A673 (cell line): ENCODE results near the gene TENT5C. TPM values are rescaled to one million over a fixed set of nuclear protein-coding genes. Genes with fewer than 3 reads are reported as not detected.

Experiments
- BruUV-seq: library from RNA; stranded (reverse); fragments of 400-500 nt; replicated peaks from 2 replicates; lab custom pipeline; 2021; lab: Mats Ljungman, UMichigan
- CTCF ChIA-PET: fragments of 300-600 bp; sonication (Branson Sonifier 250); formaldehyde crosslinking; loops from one replicate; lab custom pipeline; 2022; ENCODE audit warnings: antibody characterized with exemption; lab: Charles Lee
- POLR2A ChIA-PET: fragments of 300-600 bp; sonication (Branson Sonifier 250); formaldehyde crosslinking; loops from one replicate; lab custom pipeline; 2022; ENCODE audit warnings: antibody characterized with exemption; ENCODE audit not compliant: low non-redundant PET; lab: Charles Lee
- DNase-seq: peaks from one replicate; pipeline ENCODE4 v3.0.0-alpha.2; 2015; ENCODE audit warnings: low spot score
- H3K27ac ChIP-seq: fragments of 200-600 bp; sonication (generic); 2 replicates; pipeline ENCODE4 v1.5.1; 2016; ENCODE audit warnings: mixed run types, low read depth, mild to moderate bottlenecking, mixed read lengths, antibody characterized with exemption, low read length; ENCODE audit not compliant: poor library complexity, severe bottlenecking
- H3K27me3 ChIP-seq: fragments of 200-600 bp; sonication (generic); replicated peaks from 2 replicates; pipeline ENCODE4 v1.6.1; 2017; ENCODE audit warnings: mixed run types, low read depth, mild to moderate bottlenecking, mixed read lengths, antibody characterized with exemption, low read length; ENCODE audit not compliant: insufficient read depth, poor library complexity
- H3K36me3 ChIP-seq: fragments of 200-600 bp; sonication (generic); 2 replicates; pipeline ENCODE4 v1.6.1; 2016; ENCODE audit warnings: mixed run types, mild to moderate bottlenecking, mixed read lengths, antibody characterized with exemption, low read length; ENCODE audit not compliant: insufficient read depth, poor library complexity, severe bottlenecking
- H3K4me1 ChIP-seq: fragments of 200-600 bp; sonication (generic); 2 replicates; pipeline ENCODE4 v1.6.1; 2017; ENCODE audit warnings: mixed run types, mild to moderate bottlenecking, mixed read lengths, antibody characterized with exemption, low read length; ENCODE audit not compliant: insufficient read depth, poor library complexity, severe bottlenecking
- H3K4me3 ChIP-seq: fragments of 200-600 bp; sonication (generic); 2 replicates; pipeline ENCODE4 v1.5.1; 2016; ENCODE audit warnings: low read depth, mixed run types, mild to moderate bottlenecking, mixed read lengths, low read length; ENCODE audit not compliant: poor library complexity, severe bottlenecking
- H3K9me3 ChIP-seq: fragments of 200-600 bp; sonication (generic); 2 replicates; pipeline ENCODE4 v1.6.1; 2016; ENCODE audit warnings: mixed run types, low read depth, mild to moderate bottlenecking, mixed read lengths, antibody characterized with exemption, low read length; ENCODE audit not compliant: poor library complexity, severe bottlenecking
- EZH2 ChIP-seq: fragments of 200-600 bp; sonication (generic); IDR thresholded peaks from 2 replicates; pipeline ENCODE4 v1.6.1; 2017; ENCODE audit warnings: borderline replicate concordance, low read depth, mild to moderate bottlenecking, mixed read lengths, antibody characterized with exemption, low read length; ENCODE audit not compliant: poor library complexity, severe bottlenecking
- intact Hi-C: fragments of 100-400 bp; cut with micrococcal nuclease; formaldehyde crosslinking; loops from one replicate; pipeline ENCODE4 v1.10.0; 2022; ENCODE audit not compliant: unreplicated experiment
- total RNA-seq: library from RNA; stranded (reverse); gene quantifications from 2 replicates; pipeline ENCODE4 v1.2.3, GENCODE V29; 2021
- TF ChIP-seq, protein P1 (sequence below): fragments of 300-800, 200-600 bp; sonication (generic); conservative IDR thresholded peaks from 2 replicates; pipeline ENCODE4 v1.5.1; 2017; ENCODE audit warnings: low read depth, mild to moderate bottlenecking, antibody characterized with exemption, low read length, moderate library complexity, mixed read lengths

The TENT5C gene
- total RNA-seq, 1 experiment from 2014 or later, result 1.1 TPM

DNA sequence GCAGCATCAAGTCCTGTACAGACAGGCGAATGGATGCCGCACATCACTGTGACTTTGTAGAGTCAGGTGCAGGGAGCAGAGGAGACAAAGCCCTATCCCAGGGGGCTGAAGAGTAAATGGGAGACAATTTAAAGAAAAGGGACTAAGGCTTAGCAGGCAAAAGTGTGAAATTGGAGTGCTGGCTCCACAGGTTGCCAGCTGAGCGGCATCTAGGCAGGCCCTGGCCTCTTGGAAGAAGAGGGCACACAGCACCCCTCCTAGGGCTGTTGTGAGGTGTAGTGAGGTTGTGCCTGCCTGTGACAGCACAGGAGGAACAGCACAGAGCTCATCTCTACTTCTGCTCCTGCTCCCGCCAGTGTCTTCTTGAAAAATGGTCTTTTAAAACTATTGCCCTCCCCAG, 47.3 kb downstream of the TENT5C start:
- no peaks in the 10 kb centered on the region for H3K27me3 ChIP-seq
- H3K9me3 ChIP-seq, result no peaks in the 10 kb centered on the region
- intact Hi-C loops, result no loop called here
- CTCF ChIA-PET, result no interaction called here
- POLR2A ChIA-PET, result no interaction called here
- no peaks in the 10 kb centered on the region for H3K36me3 ChIP-seq
- TF ChIP-seq EZH2, result no peak
- TF ChIP-seq, protein P1, sequence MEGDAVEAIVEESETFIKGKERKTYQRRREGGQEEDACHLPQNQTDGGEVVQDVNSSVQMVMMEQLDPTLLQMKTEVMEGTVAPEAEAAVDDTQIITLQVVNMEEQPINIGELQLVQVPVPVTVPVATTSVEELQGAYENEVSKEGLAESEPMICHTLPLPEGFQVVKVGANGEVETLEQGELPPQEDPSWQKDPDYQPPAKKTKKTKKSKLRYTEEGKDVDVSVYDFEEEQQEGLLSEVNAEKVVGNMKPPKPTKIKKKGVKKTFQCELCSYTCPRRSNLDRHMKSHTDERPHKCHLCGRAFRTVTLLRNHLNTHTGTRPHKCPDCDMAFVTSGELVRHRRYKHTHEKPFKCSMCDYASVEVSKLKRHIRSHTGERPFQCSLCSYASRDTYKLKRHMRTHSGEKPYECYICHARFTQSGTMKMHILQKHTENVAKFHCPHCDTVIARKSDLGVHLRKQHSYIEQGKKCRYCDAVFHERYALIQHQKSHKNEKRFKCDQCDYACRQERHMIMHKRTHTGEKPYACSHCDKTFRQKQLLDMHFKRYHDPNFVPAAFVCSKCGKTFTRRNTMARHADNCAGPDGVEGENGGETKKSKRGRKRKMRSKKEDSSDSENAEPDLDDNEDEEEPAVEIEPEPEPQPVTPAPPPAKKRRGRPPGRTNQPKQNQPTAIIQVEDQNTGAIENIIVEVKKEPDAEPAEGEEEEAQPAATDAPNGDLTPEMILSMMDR, result no peak
- H3K4me3 ChIP-seq, result no peak overlapping the region
- no TSS peak for BruUV-seq
- H3K4me1 ChIP-seq, result no peaks in the 10 kb centered on the region
- DNase-seq, result no peak
- no peak overlapping the region for H3K27ac ChIP-seq

DNA sequence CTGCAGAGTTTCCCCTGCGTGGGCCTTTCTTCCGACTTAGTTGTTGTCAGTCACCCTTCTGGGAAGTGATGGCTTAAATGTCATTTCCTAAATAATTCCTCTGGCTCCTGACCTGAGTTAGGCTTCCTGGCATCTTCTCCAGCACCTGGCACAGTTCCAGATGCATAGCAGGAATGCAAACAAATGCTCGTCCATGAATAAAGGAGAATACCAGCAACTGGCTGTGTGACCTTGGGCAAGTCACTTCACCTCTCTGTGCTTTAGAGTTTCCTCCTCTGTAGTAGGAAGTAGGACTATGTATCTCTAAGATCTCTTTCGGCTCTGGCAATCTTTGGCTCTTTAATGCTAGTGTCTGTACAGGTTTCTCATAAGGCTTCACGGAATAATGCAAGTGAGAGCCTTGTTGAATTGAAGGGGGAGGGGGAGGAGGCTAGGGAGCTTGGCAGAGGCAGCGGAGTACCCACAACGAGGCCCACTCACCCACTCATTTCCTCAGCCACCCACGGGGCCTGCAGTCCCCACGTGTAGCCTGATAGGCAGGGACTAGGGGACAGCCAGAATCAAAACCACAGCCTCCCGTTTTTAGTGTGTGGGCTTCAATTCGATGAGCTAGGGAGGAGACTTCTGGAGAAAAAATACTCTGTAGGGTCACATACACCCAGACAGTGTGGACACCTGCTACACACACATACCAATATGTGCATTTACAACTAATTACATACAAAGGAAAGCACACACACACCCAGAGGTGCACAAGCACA, 48.1 kb downstream of the TENT5C start:
- no TSS peak for BruUV-seq
- CTCF ChIA-PET, result no interaction called here

DNA sequence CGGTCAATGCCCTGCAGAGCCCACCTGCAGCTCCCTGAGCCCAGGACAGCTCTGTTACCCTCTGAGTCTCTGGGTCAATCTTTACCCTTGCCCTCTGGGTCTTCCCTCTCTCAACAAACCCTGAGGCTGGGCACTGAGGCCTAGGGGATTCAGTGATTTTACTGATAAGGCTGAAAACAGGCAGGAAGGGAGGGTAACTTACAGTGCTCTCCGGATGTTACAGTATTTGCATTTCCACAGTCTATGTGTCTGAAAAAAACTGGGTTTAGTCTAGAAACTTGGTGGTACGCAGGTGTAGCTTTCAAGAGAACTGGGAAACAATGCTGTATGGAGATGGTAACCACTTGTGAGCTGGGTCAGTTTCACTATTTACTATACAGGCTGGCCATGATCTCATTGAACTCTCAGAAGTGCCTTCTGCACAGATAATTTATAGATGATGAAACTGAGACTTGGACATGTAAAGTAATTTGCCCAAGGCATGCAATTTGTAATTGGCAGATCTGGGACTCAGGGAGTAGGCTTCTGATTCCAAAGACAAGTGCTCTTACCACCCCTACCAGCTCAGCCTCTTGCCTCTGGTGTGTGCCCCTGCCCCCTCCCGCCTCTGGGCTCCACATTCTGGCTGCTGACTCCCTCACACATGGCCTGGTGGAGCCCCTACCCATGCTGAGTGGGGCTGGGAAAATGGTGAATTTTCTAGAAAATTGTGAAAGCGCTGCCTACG, 48.8 kb downstream of the TENT5C start:
- H3K27ac ChIP-seq, result no peak overlapping the region
- H3K4me1 ChIP-seq, result no peaks in the 10 kb centered on the region
- CTCF ChIA-PET, result no interaction called here
- no peak for DNase-seq
- TF ChIP-seq, protein P1, result no peak
- no peak for TF ChIP-seq EZH2
- H3K27me3 ChIP-seq, result no peaks in the 10 kb centered on the region
- POLR2A ChIA-PET, result no interaction called here
- H3K4me3 ChIP-seq, result no peak overlapping the region
- no peaks in the 10 kb centered on the region for H3K9me3 ChIP-seq
- intact Hi-C loops, result no loop called here
- no peaks in the 10 kb centered on the region for H3K36me3 ChIP-seq
- no TSS peak for BruUV-seq

More for the DNA sequence above, 48.1 kb downstream of the TENT5C start:
- H3K36me3 ChIP-seq, result no peaks in the 10 kb centered on the region
- no peaks in the 10 kb centered on the region for H3K9me3 ChIP-seq
- POLR2A ChIA-PET, result no interaction called here
- DNase-seq, result no peak
- no peaks in the 10 kb centered on the region for H3K27me3 ChIP-seq
- H3K27ac ChIP-seq, result no peak overlapping the region
- H3K4me1 ChIP-seq, result no peaks in the 10 kb centered on the region
- intact Hi-C loops, result no loop called here
- no peak overlapping the region for H3K4me3 ChIP-seq
- TF ChIP-seq, protein P1, result no peak
- TF ChIP-seq EZH2, result no peak
